ENCODE results near the gene PRKAG2. TPM values are rescaled to one million over a fixed set of nuclear protein-coding genes. Genes with fewer than 3 reads are reported as not detected.

Gene PRKAG2
- total and polyA plus RNA-seq, 2 of the 13 experiments (the other 11 are each of a cell fraction or from before 2014, with no cell fraction given) = 0.90 to 1.3 TPM

DNA sequence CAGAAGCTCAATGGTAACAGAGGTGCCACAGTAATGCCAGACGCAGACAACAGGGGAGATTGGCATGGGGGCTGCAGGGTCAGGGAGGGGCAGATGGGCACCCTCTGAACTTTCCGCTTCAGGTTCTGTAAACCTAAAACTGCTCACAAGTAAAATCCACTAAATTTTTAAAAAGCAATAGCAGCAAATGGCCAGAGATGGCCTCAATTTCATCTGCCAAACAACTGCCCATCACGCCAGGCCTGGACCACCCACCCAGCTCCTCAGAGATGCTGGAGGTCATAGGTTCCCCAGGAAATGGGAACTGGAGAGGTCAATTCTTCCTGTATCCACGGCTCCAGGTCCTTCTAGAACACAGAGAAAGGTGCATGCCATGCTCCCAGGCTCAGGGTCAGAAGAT is 76.1 kb downstream of the PRKAG2 start:
- BruUV-seq (replicated peaks) = no TSS peak
- DNase-seq (ENCODE audit: low spot score) (no peak), FAIRE-seq (no peak), ATAC-seq (no peak)
- ChIA-PET POLR2A (no interaction called here), CTCF (ENCODE audit: low intra/inter-chr PET ratio, low total read pairs) (no interaction called here)
- Histone ChIP-seq H3K27ac (ENCODE audit: extremely low read length, insufficient read depth, low read length) (no peak overlapping the region), H3K9me3 (ENCODE audit: low read length) (no peaks in the 10 kb centered on the region), H3K36me3 (replicated peaks in 1 of 2; ENCODE audit: control insufficient read depth in 1 of 2, insufficient read depth in 2 of 2, low read length in 2 of 2) (no peaks in the 10 kb centered on the region), H3K4me2 (ENCODE audit: low read depth, low read length) (no peak overlapping the region), H3K9ac (ENCODE audit: insufficient read depth, low read depth, low read length) (no peak overlapping the region), H3K27me3 (ENCODE audit: control insufficient read depth in 1 of 2, insufficient read depth in 2 of 2, low read length in 2 of 2) (0 out of 5 replicates have a peak, but pooled peaks cover 0 to 5% of the 10 kb centered on the region in 2 experiments), H2AFZ (ENCODE audit: low read length) (no peak overlapping the region), H4K20me1 (ENCODE audit: insufficient read depth, low read length) (no peaks in the 10 kb centered on the region), H3K4me1 (ENCODE audit: insufficient read depth, low read length) (peaks cover 14% of the 10 kb centered on the region), H3K79me2 (ENCODE audit: insufficient read depth, low read length) (no peaks in the 10 kb centered on the region), H3K4me3 (replicated peaks in 1 of 3; ENCODE audit: insufficient read depth in 1 of 3, low read depth in 2 of 3, low read length in 3 of 3) (no peak overlapping the region)
- no peak for TF ChIP-seq KDM5A (IDR thresholded peaks at IDR 0.05; ENCODE audit: borderline replicate concordance, low read length)
- TF ChIP-seq NONO (IDR thresholded peaks at IDR 0.05) = no peak
- TF ChIP-seq NONO (CRISPR knock-in tag; conservative IDR thresholded peaks at IDR 0.05) = no peak
- no peak for TF ChIP-seq ZNF616 (CRISPR knock-in tag; IDR thresholded peaks at IDR 0.05; ENCODE audit: low read depth)
- no peak for TF ChIP-seq ZNF709 (CRISPR knock-in tag; IDR thresholded peaks at IDR 0.05)
- no peak for TF ChIP-seq DMAP1 (CRISPR knock-in tag; IDR thresholded peaks at IDR 0.05)
- no peak for TF ChIP-seq RNF2 (conservative IDR thresholded peaks at IDR 0.05; ENCODE audit: low read depth)
- no peak for TF ChIP-seq SMYD3 (CRISPR knock-in tag; IDR thresholded peaks at IDR 0.05)
- TF ChIP-seq RORA (CRISPR knock-in tag; IDR thresholded peaks at IDR 0.05) = no peak
- no peak for TF ChIP-seq RARG (CRISPR knock-in tag; IDR thresholded peaks at IDR 0.05; ENCODE audit: low read depth)
- intact Hi-C loops (cut with micrococcal nuclease; ENCODE audit: unreplicated experiment) = no loop called here
- in situ Hi-C loops (cut with HindIII; ENCODE audit: extremely low pct_ligation_motif_present, low pct_unique_long_range_greater_than_20kb) = no loop called here
- 81% methylated on average over 3 of the region's 4 CpGs for WGBS (ENCODE audit: low lambda C conversion rate)

DNA sequence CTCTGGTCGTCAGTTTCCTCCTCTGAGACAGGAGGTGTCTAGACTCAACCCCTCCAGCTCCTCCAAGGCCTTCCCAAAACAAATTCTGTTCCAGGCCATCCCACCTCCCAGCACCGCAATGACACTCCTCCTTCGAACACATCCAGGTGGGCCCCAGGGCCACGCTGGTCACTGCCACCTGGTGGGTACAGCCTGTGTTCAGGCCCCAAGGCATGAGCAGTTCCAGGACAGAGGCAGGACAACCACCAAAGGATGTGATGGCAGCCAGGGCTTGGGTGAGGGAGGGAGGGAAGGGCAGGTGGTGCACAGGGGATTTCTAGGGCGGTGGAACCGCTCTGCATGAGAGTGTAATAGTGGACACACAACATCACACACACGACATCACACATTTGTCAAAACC is 76.5 kb downstream of the PRKAG2 start:
- no peaks in the 10 kb centered on the region for H3K36me3 ChIP-seq (replicated peaks in 1 of 2; ENCODE audit: control insufficient read depth in 1 of 2, insufficient read depth in 2 of 2, low read length in 2 of 2)
- no peak overlapping the region for H3K4me3 ChIP-seq (replicated peaks in 1 of 3; ENCODE audit: insufficient read depth in 1 of 3, low read depth in 2 of 3, low read length in 3 of 3)
- POLR2A ChIA-PET = no interaction called here
- FAIRE-seq (no peak), DNase-seq (ENCODE audit: low spot score) (no peak), ATAC-seq (no peak)
- no peaks in the 10 kb centered on the region for H3K79me2 ChIP-seq (ENCODE audit: insufficient read depth, low read length)
- TF ChIP-seq ZNF792 (CRISPR knock-in tag; IDR thresholded peaks at IDR 0.05) = no peak
- no peak for TF ChIP-seq ZFP1 (CRISPR knock-in tag; IDR thresholded peaks at IDR 0.05)
- no peak for TF ChIP-seq NR2F1 (CRISPR knock-in tag; IDR thresholded peaks at IDR 0.05)
- TF ChIP-seq HCFC1 (IDR thresholded peaks at IDR 0.05; ENCODE audit: low read depth, low read length) = no peak
- TF ChIP-seq ARNT2 (CRISPR knock-in tag; IDR thresholded peaks at IDR 0.05; ENCODE audit: low read depth) = no peak
- TF ChIP-seq, protein P1, sequence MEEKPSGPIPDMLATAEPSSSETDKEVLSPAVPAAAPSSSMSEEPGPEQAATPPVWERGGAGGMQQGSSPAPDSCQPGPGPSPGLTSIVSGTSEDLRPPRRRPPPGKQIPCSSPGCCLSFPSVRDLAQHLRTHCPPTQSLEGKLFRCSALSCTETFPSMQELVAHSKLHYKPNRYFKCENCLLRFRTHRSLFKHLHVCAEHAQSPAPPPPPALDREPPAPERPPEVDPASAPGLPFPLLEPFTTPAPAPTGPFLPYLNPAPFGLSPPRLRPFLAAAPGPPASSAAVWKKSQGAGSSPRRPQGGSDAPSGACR (CRISPR knock-in tag; IDR thresholded peaks at IDR 0.05) = no peak
- TF ChIP-seq TP53 (CRISPR knock-in tag; conservative IDR thresholded peaks at IDR 0.05) = no peak
- TF ChIP-seq, protein P2, sequence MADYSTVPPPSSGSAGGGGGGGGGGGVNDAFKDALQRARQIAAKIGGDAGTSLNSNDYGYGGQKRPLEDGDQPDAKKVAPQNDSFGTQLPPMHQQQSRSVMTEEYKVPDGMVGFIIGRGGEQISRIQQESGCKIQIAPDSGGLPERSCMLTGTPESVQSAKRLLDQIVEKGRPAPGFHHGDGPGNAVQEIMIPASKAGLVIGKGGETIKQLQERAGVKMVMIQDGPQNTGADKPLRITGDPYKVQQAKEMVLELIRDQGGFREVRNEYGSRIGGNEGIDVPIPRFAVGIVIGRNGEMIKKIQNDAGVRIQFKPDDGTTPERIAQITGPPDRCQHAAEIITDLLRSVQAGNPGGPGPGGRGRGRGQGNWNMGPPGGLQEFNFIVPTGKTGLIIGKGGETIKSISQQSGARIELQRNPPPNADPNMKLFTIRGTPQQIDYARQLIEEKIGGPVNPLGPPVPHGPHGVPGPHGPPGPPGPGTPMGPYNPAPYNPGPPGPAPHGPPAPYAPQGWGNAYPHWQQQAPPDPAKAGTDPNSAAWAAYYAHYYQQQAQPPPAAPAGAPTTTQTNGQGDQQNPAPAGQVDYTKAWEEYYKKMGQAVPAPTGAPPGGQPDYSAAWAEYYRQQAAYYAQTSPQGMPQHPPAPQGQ (CRISPR knock-in tag; IDR thresholded peaks at IDR 0.05; ENCODE audit: borderline replicate concordance) = no peak
- no peak for TF ChIP-seq DNMT3B (CRISPR knock-in tag; conservative IDR thresholded peaks at IDR 0.05)
- TF ChIP-seq RAD51 (IDR thresholded peaks at IDR 0.05; ENCODE audit: borderline replicate concordance) = no peak
- no peak for TF ChIP-seq ZNF224 (CRISPR knock-in tag; IDR thresholded peaks at IDR 0.05)
- CTCF ChIA-PET (ENCODE audit: low intra/inter-chr PET ratio, low total read pairs) = no interaction called here
- in situ Hi-C loops (cut with HindIII; ENCODE audit: extremely low pct_ligation_motif_present, low pct_unique_long_range_greater_than_20kb) (no loop called here), intact Hi-C loops (cut with micrococcal nuclease; ENCODE audit: unreplicated experiment) (no loop called here)
- H3K9me3 ChIP-seq (ENCODE audit: low read length) = no peaks in the 10 kb centered on the region
- no TSS peak for BruUV-seq (replicated peaks)
- WGBS (ENCODE audit: low lambda C conversion rate) = 62% methylated on average over 7 of the region's 7 CpGs
- no peaks in the 10 kb centered on the region for H4K20me1 ChIP-seq (ENCODE audit: insufficient read depth, low read length)
- no peak overlapping the region for H3K4me2 ChIP-seq (ENCODE audit: low read depth, low read length)
- H3K4me1 ChIP-seq (ENCODE audit: insufficient read depth, low read length) = peaks cover 14% of the 10 kb centered on the region
- no peak overlapping the region for H3K27ac ChIP-seq (ENCODE audit: extremely low read length, insufficient read depth, low read length)
- H2AFZ ChIP-seq (ENCODE audit: low read length) = no peak overlapping the region
- no peak overlapping the region for H3K9ac ChIP-seq (ENCODE audit: insufficient read depth, low read depth, low read length)
- H3K27me3 ChIP-seq (ENCODE audit: control insufficient read depth in 1 of 2, insufficient read depth in 2 of 2, low read length in 2 of 2) = 0 out of 5 replicates have a peak, but pooled peaks cover 0 to 5% of the 10 kb centered on the region in 2 experiments
